Glutamatergic neuron (in vitro differentiated cells): ENCODE results near the gene BARHL2. TPM values are rescaled to one million over a fixed set of nuclear protein-coding genes. Genes with fewer than 3 reads are reported as not detected.

ENCODE experiments used
- DNase-seq: peaks from one replicate; pipeline ENCODE4 v3.0.0; 2022
- H3K27ac Mint-ChIP-seq: one replicate; pipeline ENCODE4 v1.8.0; 2020; ENCODE audit warnings: mild to moderate bottlenecking, mixed read lengths, inconsistent platforms; ENCODE audit not compliant: unreplicated experiment
- H3K27me3 Mint-ChIP-seq: one replicate; pipeline ENCODE4 v1.8.0; 2020; ENCODE audit warnings: mild to moderate bottlenecking, moderate library complexity, mixed read lengths, inconsistent platforms; ENCODE audit not compliant: unreplicated experiment
- H3K36me3 Mint-ChIP-seq: one replicate; pipeline ENCODE4 v1.8.0; 2020; ENCODE audit warnings: mild to moderate bottlenecking, mixed read lengths, inconsistent platforms; ENCODE audit not compliant: unreplicated experiment
- H3K4me1 Mint-ChIP-seq: one replicate; pipeline ENCODE4 v1.8.0; 2020; ENCODE audit warnings: mild to moderate bottlenecking, low read depth, mixed read lengths, inconsistent platforms; ENCODE audit not compliant: unreplicated experiment
- H3K4me3 Mint-ChIP-seq: one replicate; pipeline ENCODE4 v1.8.0; 2020; ENCODE audit warnings: mild to moderate bottlenecking, mixed read lengths, inconsistent platforms; ENCODE audit not compliant: unreplicated experiment
- H3K9me3 Mint-ChIP-seq: one replicate; pipeline ENCODE4 v1.8.0; 2020; ENCODE audit warnings: mild to moderate bottlenecking, moderate library complexity, mixed read lengths, inconsistent platforms; ENCODE audit not compliant: unreplicated experiment
- CTCF ChIP-seq: fragments of 200-600 bp; sonication (generic); IDR thresholded peaks from one replicate; pipeline ENCODE4 v1.5.0; 2021; ENCODE audit not compliant: partially characterized antibody, unreplicated experiment
- total RNA-seq: library from RNA; stranded (reverse); fragmentation: NEBNext Ultra II Directional; extraction: Animal tissue kit (Norgen Biotek cat#: 25700); gene quantifications from one replicate; pipeline ENCODE4 v1.2.1, GENCODE V29; 2021; ENCODE audit not compliant: unreplicated experiment

BARHL2 gene
- total RNA-seq, 1 donor from 2014 or later = 0.27 TPM

DNA sequence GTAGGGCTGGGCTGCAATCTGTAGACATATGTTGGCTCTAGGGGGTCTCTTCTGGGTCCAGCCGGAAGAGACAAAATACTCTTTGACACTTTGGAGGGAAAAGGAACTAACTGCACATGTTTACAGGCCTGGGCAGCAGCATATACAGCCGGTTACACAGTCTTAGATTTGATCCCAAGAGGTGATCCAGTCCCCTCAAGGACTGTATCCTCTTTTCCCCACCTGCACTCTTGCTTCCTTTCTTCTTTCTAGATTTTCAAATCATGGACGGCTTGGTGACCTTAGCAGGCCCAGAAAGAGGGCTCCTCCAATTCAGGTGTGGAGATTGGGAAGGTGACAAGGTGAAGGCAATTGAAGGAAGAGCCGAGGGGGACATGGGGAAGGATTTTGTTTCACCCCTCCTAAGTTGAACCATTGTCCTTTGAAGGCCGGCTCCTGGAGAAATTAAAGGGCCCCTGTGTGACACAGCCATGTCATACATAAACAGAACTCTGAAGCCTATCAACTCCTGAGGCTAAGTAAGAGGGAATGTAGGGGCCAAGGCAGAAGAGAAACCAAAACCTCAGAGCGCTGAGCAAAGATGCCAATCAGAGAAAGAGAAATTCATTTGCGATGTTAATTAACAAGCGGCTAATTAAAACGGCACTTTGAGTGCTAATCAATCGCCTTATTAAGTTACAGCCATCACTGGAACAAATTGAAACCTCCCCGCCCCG, 5.9 kb upstream of the BARHL2 start:
- H3K27ac Mint-ChIP-seq = no peak overlapping the region
- H3K4me3 Mint-ChIP-seq = peak overlapping the region; percentile 36
- peaks cover 39% of the 10 kb centered on the region for H3K9me3 Mint-ChIP-seq
- H3K4me1 Mint-ChIP-seq = peaks cover 25% of the 10 kb centered on the region
- no peak for DNase-seq
- H3K27me3 Mint-ChIP-seq = peaks cover 47% of the 10 kb centered on the region
- H3K36me3 Mint-ChIP-seq = no peaks in the 10 kb centered on the region
- TF ChIP-seq CTCF = no peak

DNA sequence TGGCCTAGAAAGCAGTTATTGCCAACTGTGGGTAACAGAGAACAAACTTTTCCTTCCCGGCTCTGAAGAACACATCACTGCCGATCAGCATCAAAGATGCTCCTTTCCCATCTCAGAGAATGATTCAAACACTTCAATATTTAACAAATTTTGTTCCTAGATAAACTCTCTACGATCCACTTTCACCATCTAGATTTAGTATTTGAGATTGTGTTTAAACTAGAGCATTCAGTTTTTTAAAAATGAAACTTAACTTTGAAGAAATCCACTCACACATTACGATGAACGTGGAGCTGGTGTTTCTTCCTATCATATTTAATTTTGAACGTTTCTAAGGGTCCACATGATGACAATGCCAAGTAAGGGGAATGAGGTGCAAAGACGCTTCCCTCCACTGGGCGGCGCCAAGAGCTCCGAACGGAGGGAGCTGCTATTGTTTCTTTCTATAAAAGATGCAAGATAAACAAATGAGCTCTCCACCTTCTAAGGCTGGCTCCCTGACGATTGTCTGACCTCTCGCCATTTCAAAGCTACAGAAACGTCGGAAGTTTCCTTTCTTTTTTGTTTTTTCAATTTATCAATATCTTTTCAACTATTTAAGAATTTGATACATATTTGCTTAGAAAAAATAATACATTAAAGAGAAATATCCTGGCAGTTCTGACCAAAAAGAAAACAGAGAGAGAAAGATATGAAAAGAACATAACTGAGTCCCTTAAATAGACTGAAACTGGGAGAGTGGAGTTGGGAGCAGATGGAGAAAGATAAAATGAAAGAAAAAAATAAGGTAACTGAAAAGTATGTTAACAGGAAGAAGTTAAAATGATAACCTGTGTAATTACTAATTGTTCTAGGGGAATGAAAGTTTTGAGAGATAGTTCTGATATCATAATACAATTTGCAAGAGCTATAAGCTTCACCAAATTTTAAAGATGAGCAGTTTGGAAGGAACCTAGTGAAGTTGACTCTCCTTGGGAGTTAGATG, 4.4 kb upstream of the BARHL2 start:
- H3K9me3 Mint-ChIP-seq = peaks cover 43% of the 10 kb centered on the region
- H3K27me3 Mint-ChIP-seq = peaks cover 49% of the 10 kb centered on the region
- TF ChIP-seq CTCF = peak; percentile 92
- DNase-seq = peak; percentile 82
- no peak overlapping the region for H3K27ac Mint-ChIP-seq
- H3K4me1 Mint-ChIP-seq = peaks cover 30% of the 10 kb centered on the region
- H3K36me3 Mint-ChIP-seq = no peaks in the 10 kb centered on the region
- H3K4me3 Mint-ChIP-seq = no peak overlapping the region

DNA sequence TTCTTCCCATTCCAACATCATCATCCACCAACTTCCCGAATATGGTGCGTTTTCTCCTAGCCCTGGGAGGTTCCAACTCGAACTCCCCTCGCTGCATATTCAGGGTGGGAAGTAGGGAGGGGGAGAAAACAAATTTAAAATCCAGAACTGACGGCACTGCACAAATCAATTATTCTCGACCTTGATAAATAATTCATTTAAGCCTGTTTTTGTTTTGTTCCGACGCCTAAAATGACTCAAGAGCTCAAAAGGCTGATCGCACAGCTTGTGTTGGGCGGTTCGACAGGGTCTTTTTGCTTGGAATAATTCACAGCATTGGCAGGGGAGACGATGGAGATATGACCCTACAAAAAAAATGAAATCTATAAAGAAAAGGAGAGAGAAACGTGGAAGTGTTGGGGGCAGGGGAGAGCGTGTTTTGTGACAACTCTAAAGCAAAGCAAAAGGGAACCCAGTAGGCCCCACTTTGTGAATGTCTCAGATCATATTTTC, 3.1 kb upstream of the BARHL2 start:
- no peak for DNase-seq
- Mint-ChIP-seq H3K27me3 (peaks cover 51% of the 10 kb centered on the region), H3K4me1 (peaks cover 28% of the 10 kb centered on the region), H3K27ac (no peak overlapping the region), H3K36me3 (no peaks in the 10 kb centered on the region), H3K4me3 (peak overlapping the region; percentile 10), H3K9me3 (peaks cover 35% of the 10 kb centered on the region)
- no peak for TF ChIP-seq CTCF

GRCh38 chr1:90719330-90720144, 2.4 kb upstream of the BARHL2 start:
- Mint-ChIP-seq H3K27ac (no peak overlapping the region), H3K27me3 (peaks cover 54% of the 10 kb centered on the region), H3K4me3 (peak overlapping the region; percentile 85), H3K36me3 (no peaks in the 10 kb centered on the region), H3K4me1 (peaks cover 28% of the 10 kb centered on the region), H3K9me3 (peaks cover 35% of the 10 kb centered on the region)
- no peak for TF ChIP-seq CTCF
- DNase-seq = peak; percentile 26
